Transverse colon (tissue), 4 donors: ENCODE data around the gene BRMS1. TPM values are rescaled to one million over a fixed set of nuclear protein-coding genes. Genes with fewer than 3 reads are reported as not detected.
A peak's percentile ranks its signal among the peaks of the same experiment; 100 is the strongest.

ENCODE experiments used
- DNase-seq: peaks from one replicate; pipeline ENCODE4 v3.0.0-alpha.2; 2019
- H3K27ac ChIP-seq, 4 donors: fragments of 200-600 bp; sonication (generic); 2 replicates each; pipeline ENCODE4 v1.5.1; 2016 to 2018; ENCODE audit warnings: inconsistent platforms in 4 of 4
- H3K27me3 ChIP-seq: fragments of 200-600 bp; sonication (generic); 2 replicates; pipeline ENCODE4 v1.5.1; 2017; ENCODE audit warnings: inconsistent platforms
- H3K36me3 ChIP-seq, 4 donors: fragments of 200-600 bp; sonication (generic); 2 replicates each; pipeline ENCODE4 v1.5.1; 2017 to 2019; ENCODE audit warnings: inconsistent platforms in 4 of 4
- H3K4me1 ChIP-seq, 4 donors: fragments of 200-600 bp; sonication (generic); 2 replicates each; pipeline ENCODE4 v1.5.1; 2017 to 2020; ENCODE audit warnings: inconsistent platforms in 4 of 4
- H3K4me3 ChIP-seq, 4 donors: fragments of 200-600 bp; sonication (generic); 1 replicate in 1 of 4; 2 replicates in 3 of 4; pipeline versions ENCODE4 v1.5.1 to v1.6.1; 2017 to 2019; ENCODE audit warnings: inconsistent platforms in 4 of 4
- H3K9me3 ChIP-seq, 2 donors: fragments of 200-600 bp; sonication (generic); 2 replicates each; pipeline ENCODE4 v1.5.1; 2017 to 2019; ENCODE audit warnings: inconsistent platforms in 2 of 2
- CTCF ChIP-seq, 5 experiments: fragments of 200-600 bp in 3 of 5; fragments of 450-650 bp in 2 of 5; sonication (generic) in 3 of 5; IDR thresholded peaks; 1 replicate in 2 of 5; 2 replicates in 3 of 5; pipeline ENCODE4 v1.5.1; 2016 to 2017; ENCODE audit warnings: antibody characterized with exemption in 5 of 5, inconsistent platforms in 3 of 5, mild to moderate bottlenecking in 2 of 5, moderate library complexity in 1 of 5
- EP300 ChIP-seq: sonication (generic); formaldehyde crosslinking; IDR thresholded peaks from one replicate; pipeline ENCODE4 v1.6.1; 2017; ENCODE audit warnings: antibody characterized with exemption, low read depth
- POLR2A ChIP-seq: fragments of 450-650 bp; IDR thresholded peaks from one replicate; pipeline ENCODE4 v1.6.1; 2016; ENCODE audit warnings: antibody characterized with exemption, mild to moderate bottlenecking, moderate library complexity
- POLR2AphosphoS5 ChIP-seq, 3 donors: sonication (generic); formaldehyde crosslinking; IDR thresholded peaks; one replicate each; pipeline ENCODE4 v1.6.1; 2016; ENCODE audit warnings: antibody characterized with exemption in 3 of 3
- WGBS, 2 donors: methylation state at CpG; one replicate each; pipeline ENCODE4 v1.1.5; 2018; ENCODE audit warnings: low coverage in 1 of 2; 5-methylcytosine and 5-hydroxymethylcytosine counted together
- in situ Hi-C, 4 donors: fragments of 200-750 bp; cut with MboI; loops; one replicate each; pipeline versions ENCODE4 v1.15.0 to v1.15.1; 2017; ENCODE audit warnings: low sequenced_read_pairs in 3 of 4, low pct_ligation_motif_present in 1 of 4, low pct_unique_long_range_greater_than_20kb in 1 of 4
- intact Hi-C: fragments of 100-400 bp; cut with DNase I; formaldehyde crosslinking; loops from one replicate; pipeline ENCODE4 v1.15.1; 2023; ENCODE audit warnings: low total_unique reads
- total RNA-seq, 4 donors: library from RNA; depleted of rRNA; stranded (reverse); fragments of >200 nt; gene quantifications; one replicate each; pipeline ENCODE4 v1.1.0, GENCODE V29; 2016

The BRMS1 gene
- total RNA-seq, 4 donors from 2014 or later = 34.0 to 178 (median 63.1) TPM

- intact Hi-C loops = loop anchor here (2.0 kb wide), 1 partner anchor 17 kb away; no protein-coding TSS in a partner anchor
- peak overlapping the region; percentile 2 to 69 (median 12) for H3K27ac ChIP-seq
- in situ Hi-C loops = no loop called here
- H3K27me3 ChIP-seq = no peaks in the 10 kb centered on the region
- H3K36me3 ChIP-seq = no peaks in the 10 kb centered on the region
- DNase-seq = peak; percentile 42
- H3K9me3 ChIP-seq = no peaks in the 10 kb centered on the region
- 39% methylated on average over 3 of the region's 3 CpGs; no CpG with 5 or more reads in 1 of the 2 donors for WGBS, 2 donors
- H3K4me1 ChIP-seq = peaks cover 16 to 26% (median 22%) of the 10 kb centered on the region in 4 donors
- no peak overlapping the region for H3K4me3 ChIP-seq
- TF ChIP-seq POLR2AphosphoS5 (IDR thresholded peaks at IDR 0.05) (no peak), CTCF (IDR thresholded peaks at IDR 0.05) (no peak), POLR2A (no peak), EP300 (no peak)
These were observed 16.9 kb downstream of the BRMS1 start for GRCh38 chr11:66328031-66328301.

- 78% methylated on average over 10 of the region's 10 CpGs; no CpG with 5 or more reads in 1 of the 2 donors for WGBS, 2 donors
- H3K27ac ChIP-seq = peak overlapping the region; percentile 56 to 69 (median 61)
- TF ChIP-seq POLR2A (no peak), POLR2AphosphoS5 (IDR thresholded peaks at IDR 0.05) (no peak), CTCF (IDR thresholded peaks at IDR 0.05) (no peak), EP300 (no peak)
- no peaks in the 10 kb centered on the region for H3K27me3 ChIP-seq
- H3K9me3 ChIP-seq = no peaks in the 10 kb centered on the region
- intact Hi-C loops (loop anchor here (2.0 kb wide), 1 partner anchor 17 kb away; no protein-coding TSS in a partner anchor), in situ Hi-C loops (no loop called here)
- no peak overlapping the region for H3K4me3 ChIP-seq
- DNase-seq = no peak
- no peaks in the 10 kb centered on the region for H3K36me3 ChIP-seq
- H3K4me1 ChIP-seq = peaks cover 16 to 26% (median 22%) of the 10 kb centered on the region in 4 donors
These were observed 17.5 kb downstream of the BRMS1 start for GRCh38 chr11:66327171-66328030.

GRCh38 chr11:66326261-66327111 lies 18.4 kb downstream of the BRMS1 start:
- no peaks in the 10 kb centered on the region for H3K27me3 ChIP-seq
- no peak for DNase-seq
- H3K4me1 ChIP-seq = peaks cover 16 to 26% (median 22%) of the 10 kb centered on the region in 4 donors
- intact Hi-C loops = no loop called here
- no peaks in the 10 kb centered on the region for H3K9me3 ChIP-seq
- 49% methylated on average over 17 of the region's 21 CpGs; no CpG with 5 or more reads in 1 of the 2 donors for WGBS, 2 donors
- peak overlapping the region; percentile 56 to 69 (median 61) for H3K27ac ChIP-seq
- H3K36me3 ChIP-seq = no peaks in the 10 kb centered on the region
- in situ Hi-C loops = no loop called here
- no peak overlapping the region for H3K4me3 ChIP-seq
- TF ChIP-seq POLR2A = no peak
- TF ChIP-seq EP300 = no peak
- no peak for TF ChIP-seq CTCF (IDR thresholded peaks at IDR 0.05)
- no peak for TF ChIP-seq POLR2AphosphoS5 (IDR thresholded peaks at IDR 0.05)

- no peak overlapping the region for H3K27ac ChIP-seq
- no peaks in the 10 kb centered on the region for H3K27me3 ChIP-seq
- H3K9me3 ChIP-seq = no peaks in the 10 kb centered on the region
- no peak for TF ChIP-seq POLR2AphosphoS5 (IDR thresholded peaks at IDR 0.05)
- peaks cover 16 to 26% (median 22%) of the 10 kb centered on the region in 4 donors for H3K4me1 ChIP-seq
- in situ Hi-C loops = no loop called here
- intact Hi-C loops = no loop called here
- H3K4me3 ChIP-seq = no peak overlapping the region
- 68 to 81% methylated on average over 3 to 6 of the region's 8 CpGs for WGBS, 2 donors
- no peak for DNase-seq
- H3K36me3 ChIP-seq = no peaks in the 10 kb centered on the region
These were observed 19.6 kb downstream of the BRMS1 start for GRCh38 chr11:66325263-66325671.
